8988T (cell line): ENCODE measurements around the gene SORCS2.
A peak's percentile ranks its signal among the peaks of the same experiment; 100 is the strongest.

Source experiments
- DNase-seq: peaks from one replicate; pipeline ENCODE4 v3.0.0; 2011

SORCS2 gene

DNA sequence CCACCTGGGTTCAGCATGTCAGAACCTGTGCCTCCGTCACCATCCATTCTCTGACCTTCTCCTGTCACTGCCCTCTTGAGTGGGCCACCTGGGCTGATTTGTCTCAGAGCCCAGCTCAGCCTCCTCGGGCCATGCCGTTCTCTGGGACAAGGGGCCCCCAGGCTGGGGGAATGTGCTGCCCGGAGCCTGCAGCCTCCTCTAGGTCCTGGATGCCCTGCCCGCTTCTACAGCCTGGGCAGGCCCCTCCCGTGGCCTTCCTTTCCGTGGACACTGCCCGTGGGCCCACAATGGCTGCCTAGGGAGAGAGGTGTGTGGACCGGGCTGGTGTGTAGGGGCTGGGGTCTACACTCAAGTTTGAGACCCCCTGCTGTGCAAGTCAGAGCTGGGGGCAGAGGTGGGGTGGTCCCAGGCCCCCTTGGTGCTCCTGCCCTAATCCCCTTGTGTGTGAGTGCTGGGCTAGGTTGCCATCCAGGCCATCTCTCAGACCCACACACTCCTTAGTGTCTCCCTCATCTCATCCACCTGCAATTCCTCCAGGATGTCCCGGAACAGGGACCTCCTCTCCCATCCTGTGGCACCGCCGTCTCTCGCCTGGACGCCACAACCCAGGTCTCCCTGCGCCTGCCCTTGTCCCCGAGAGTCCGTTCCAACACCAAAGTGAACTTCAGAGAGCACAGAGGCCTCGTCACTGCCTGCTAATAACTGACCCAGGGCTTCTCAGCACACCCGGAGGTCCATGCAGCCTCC is 230.0 kb downstream of the SORCS2 start:
- no peak for DNase-seq

GRCh38 chr4:7422898-7423180 is 230.5 kb downstream of the SORCS2 start:
- DNase-seq, result no peak

DNA sequence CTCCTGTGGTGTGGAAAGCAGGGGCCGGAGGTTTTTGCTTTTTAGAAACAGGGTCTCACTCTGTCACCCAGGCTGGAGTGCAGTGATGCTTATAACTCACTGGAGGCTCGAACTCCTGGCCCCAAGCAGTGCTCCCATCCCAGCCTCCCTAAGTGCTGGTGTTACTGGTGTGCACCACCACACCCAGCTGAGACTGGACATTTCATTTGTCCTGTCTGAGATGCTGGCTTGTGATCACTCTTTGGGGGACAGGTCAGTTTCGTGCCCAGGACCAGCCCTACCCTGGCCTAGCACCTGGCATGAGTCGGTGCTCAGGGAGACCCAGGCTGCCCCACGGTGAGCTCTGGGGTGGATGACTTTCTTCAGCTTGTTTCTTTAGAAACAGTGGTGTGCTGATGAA is 231.1 kb downstream of the SORCS2 start:
- no peak for DNase-seq

GRCh38 chr4:7423801-7424552 is 231.6 kb downstream of the SORCS2 start:
- DNase-seq, result no peak

- no peak for DNase-seq
Measured at GRCh38 chr4:7424553-7425111, 232.3 kb downstream of the SORCS2 start.

- no peak for DNase-seq
Measured at GRCh38 chr4:7425124-7425523, 232.8 kb downstream of the SORCS2 start.

- DNase-seq, result no peak
Measured at GRCh38 chr4:7425591-7426468, 233.5 kb downstream of the SORCS2 start.

DNA sequence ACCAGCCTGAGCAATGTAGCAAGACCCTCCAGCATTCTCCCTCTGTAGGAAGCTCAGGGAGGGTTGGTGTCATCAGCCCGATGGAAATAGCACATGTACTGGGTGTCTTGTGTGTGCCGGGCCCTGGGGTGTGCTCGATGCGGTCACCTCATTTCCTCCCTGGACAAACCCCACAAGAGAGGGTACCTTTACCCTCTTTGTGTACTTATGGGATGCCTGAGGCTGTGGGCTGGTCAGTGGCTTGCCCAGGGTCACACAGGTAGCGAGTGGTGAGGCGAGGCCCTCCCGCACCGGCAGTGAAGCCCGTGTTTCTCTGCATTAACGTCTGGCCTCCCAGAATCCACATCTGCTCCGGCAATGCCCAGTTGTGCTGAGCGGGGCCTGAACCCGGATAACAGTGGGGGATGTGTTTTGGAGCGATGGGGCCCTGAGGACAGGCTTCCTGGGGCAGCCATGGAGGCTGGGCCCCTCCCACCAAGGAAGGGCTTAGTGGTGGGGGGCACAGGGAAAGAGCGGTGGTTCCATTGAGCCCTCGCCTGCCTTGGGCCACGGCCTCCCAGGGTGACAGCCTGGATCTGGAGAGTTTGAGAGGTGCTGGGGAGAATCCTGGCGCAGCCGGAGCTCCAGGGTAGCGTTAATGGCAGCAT is 234.3 kb downstream of the SORCS2 start:
- DNase-seq, result no peak

GRCh38 chr4:7427361-7427760 is 235.0 kb downstream of the SORCS2 start:
- peak; percentile 0 for DNase-seq

GRCh38 chr4:7427831-7428260 is 235.5 kb downstream of the SORCS2 start:
- DNase-seq, result no peak

- DNase-seq, result peak; percentile 2
Measured at GRCh38 chr4:7428261-7429068, 236.1 kb downstream of the SORCS2 start.

- no peak for DNase-seq
Measured at GRCh38 chr4:7429069-7429416, 236.7 kb downstream of the SORCS2 start.

DNA sequence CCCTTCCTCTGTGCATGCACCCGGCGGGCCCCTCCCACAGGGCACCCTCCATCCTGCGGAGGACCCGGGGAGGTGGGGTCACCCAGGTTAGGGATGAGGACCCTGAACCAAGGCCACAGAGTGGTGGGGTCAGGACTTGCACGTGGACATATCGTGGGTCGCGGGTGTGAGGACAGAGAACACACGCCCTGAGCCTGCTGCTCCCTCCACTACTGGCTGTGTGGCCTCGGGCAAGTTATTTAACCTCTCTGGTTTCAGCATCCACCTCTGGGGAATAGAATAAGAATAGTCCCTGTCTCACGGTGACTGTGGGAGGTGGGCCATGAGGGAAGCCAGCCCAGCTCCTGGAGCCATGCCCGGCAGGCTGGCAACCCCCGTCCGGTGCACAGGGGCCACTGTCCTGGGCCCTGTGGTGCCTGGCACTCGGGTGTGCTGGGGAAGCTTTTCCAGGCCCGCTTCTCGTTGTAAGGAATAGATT is 237.3 kb downstream of the SORCS2 start:
- DNase-seq, result no peak

DNA sequence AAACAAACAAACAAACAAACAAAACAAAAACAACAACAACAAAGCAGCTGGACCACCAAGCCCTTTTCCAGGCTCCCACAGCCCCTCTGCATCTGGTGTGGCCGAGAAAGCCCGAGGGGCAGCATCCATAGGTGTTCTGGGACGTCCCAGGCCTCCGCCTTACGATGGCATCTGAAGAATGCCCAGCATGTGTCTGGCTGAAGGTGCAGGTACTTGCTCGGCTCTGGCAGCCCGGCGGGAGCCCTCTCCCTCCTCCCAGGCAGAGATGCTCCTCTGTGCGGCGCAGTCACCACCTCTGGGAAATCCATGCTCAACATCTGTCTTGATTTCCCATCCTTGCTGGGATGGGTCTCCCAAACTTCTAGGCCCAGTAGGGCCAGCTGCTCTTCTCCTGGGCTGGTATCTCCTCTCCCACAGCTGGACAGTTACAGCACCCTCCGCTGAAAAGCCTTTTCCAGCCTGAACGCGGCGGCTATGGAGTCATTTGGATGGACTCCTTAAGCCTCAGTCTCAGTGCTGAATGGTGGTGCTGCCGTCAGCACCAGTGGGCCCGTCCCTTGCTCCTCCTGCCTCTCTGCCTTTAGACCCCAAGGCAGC is 238.1 kb downstream of the SORCS2 start:
- DNase-seq, result no peak

- DNase-seq, result no peak
Measured at GRCh38 chr4:7430965-7431695, 238.8 kb downstream of the SORCS2 start.

- DNase-seq, result no peak
Measured at GRCh38 chr4:7431696-7432530, 239.6 kb downstream of the SORCS2 start.

DNA sequence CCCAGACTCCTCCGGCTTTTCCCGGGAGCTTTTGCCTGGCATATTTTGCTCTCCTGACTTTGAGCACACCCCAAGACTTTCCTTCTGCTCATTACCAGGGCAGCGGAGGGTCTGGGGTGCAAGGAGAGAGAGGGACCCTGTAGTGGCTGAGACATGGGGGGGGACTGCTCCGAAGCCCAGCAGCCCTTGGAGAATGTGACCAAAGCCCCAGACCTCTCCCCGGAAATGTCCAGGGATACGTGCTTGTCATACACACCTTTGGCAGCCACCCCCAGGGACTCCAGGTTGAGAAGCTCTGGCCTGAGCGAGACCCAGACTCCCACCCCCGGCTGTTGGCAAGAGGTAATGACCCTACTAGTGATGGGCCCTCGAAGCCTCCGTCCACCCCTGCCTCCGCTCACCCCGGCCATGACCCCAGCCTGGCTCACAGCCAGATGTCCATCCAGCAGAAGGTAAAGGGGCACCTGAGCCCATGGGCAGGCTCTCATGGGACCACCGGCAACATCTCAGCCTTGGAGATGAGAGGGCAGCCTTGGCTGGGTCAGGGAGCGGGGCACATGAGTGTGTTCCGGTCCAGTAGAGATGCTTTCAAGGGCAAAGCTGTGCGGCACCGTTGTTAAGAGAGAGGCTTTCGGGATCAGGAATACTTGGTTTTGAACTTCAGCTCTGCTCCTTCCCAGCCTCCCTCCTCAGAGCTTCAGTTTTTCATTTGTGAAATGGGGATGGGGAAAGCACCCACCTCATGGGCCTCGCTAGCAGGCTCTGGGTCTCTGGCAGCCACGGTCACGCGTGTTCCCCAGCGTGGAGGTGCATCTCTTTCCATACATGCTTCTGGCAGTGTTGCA is 240.4 kb downstream of the SORCS2 start:
- no peak for DNase-seq

- DNase-seq, result no peak
Measured at GRCh38 chr4:7433376-7434140, 241.2 kb downstream of the SORCS2 start.
